ENCODE results near the gene ARHGEF10L.

The ARHGEF10L gene

GRCh38 chr1:17640393-17640792 lies 100.9 kb downstream of the ARHGEF10L start:
- DNase-seq, result no peak

GRCh38 chr1:17640975-17641374 lies 101.5 kb downstream of the ARHGEF10L start:
- no peak for DNase-seq

GRCh38 chr1:17642169-17642568 lies 102.7 kb downstream of the ARHGEF10L start:
- DNase-seq, result no peak

GRCh38 chr1:17642943-17643342 lies 103.4 kb downstream of the ARHGEF10L start:
- no peak for DNase-seq

- no peak for DNase-seq
Measured at GRCh38 chr1:17643861-17644703, 104.6 kb downstream of the ARHGEF10L start.

GRCh38 chr1:17645068-17645911 lies 105.8 kb downstream of the ARHGEF10L start:
- DNase-seq, result peak; percentile 51

GRCh38 chr1:17646444-17647280 lies 107.2 kb downstream of the ARHGEF10L start:
- DNase-seq, result no peak

- DNase-seq, result no peak
Measured at GRCh38 chr1:17648457-17649145, 109.1 kb downstream of the ARHGEF10L start.

- DNase-seq, result no peak
Measured at GRCh38 chr1:17649371-17650106, 110.0 kb downstream of the ARHGEF10L start.

- DNase-seq, result no peak
Measured at GRCh38 chr1:17653276-17653675, 113.8 kb downstream of the ARHGEF10L start.

GRCh38 chr1:17653728-17654351 lies 114.3 kb downstream of the ARHGEF10L start:
- peak; percentile 45 for DNase-seq

GRCh38 chr1:17654519-17654918 lies 115.0 kb downstream of the ARHGEF10L start:
- peak; percentile 13 for DNase-seq

- no peak for DNase-seq
Measured at GRCh38 chr1:17655169-17655568, 115.7 kb downstream of the ARHGEF10L start.

- no peak for DNase-seq
Measured at GRCh38 chr1:17655922-17656321, 116.4 kb downstream of the ARHGEF10L start.

- no peak for DNase-seq
Measured at GRCh38 chr1:17657436-17657835, 117.9 kb downstream of the ARHGEF10L start.

GRCh38 chr1:17658837-17659236 lies 119.3 kb downstream of the ARHGEF10L start:
- no peak for DNase-seq

- peak; percentile 30 for DNase-seq
Measured at GRCh38 chr1:17661546-17662157, 122.2 kb downstream of the ARHGEF10L start.

- DNase-seq, result no peak
Measured at GRCh38 chr1:17662296-17662695, 122.8 kb downstream of the ARHGEF10L start.

- no peak for DNase-seq
Measured at GRCh38 chr1:17662786-17663185, 123.3 kb downstream of the ARHGEF10L start.

GRCh38 chr1:17663646-17664045 lies 124.1 kb downstream of the ARHGEF10L start:
- no peak for DNase-seq

- no peak for DNase-seq
Measured at GRCh38 chr1:17664322-17664721, 124.8 kb downstream of the ARHGEF10L start.
